IMR-90 (cell line): ENCODE results near the gene DNM2. TPM values are rescaled to one million over a fixed set of nuclear protein-coding genes. Genes with fewer than 3 reads are reported as not detected.
A peak's percentile ranks its signal among the peaks of the same experiment; 100 is the strongest.
"Not testable (repeated sequence)": the region's sequence is repeated elsewhere in the genome, so short reads cannot be mapped to it uniquely, and the experiment has no call there.

Experiments
- ATAC-seq: fragments of 200-7000 bp; cut with Tn5 transposase; 2 replicates; pipeline ENCODE4 v1.9.1; 2020; ENCODE audit warnings: low read depth, mild to moderate bottlenecking, moderate library complexity
- BruUV-seq: library from RNA; stranded (reverse); fragments of 400-500 nt; replicated peaks from 2 replicates; lab custom pipeline; 2021; lab: Mats Ljungman, UMichigan
- CTCF ChIA-PET: fragments of 300-600 bp; formaldehyde crosslinking; extraction: SDS; loops from one replicate; lab custom pipeline; 2021; ENCODE audit warnings: antibody characterized with exemption; lab: Yijun Ruan, JAX
- POLR2A ChIA-PET: fragments of 300-600 bp; sonication (Branson Sonifier 250); formaldehyde crosslinking; loops from one replicate; lab custom pipeline; 2022; ENCODE audit warnings: antibody characterized with exemption; ENCODE audit not compliant: unreplicated experiment; lab: Charles Lee
- DNase-seq: peaks from one replicate; pipeline ENCODE4 v3.0.0; 2013
- H2AFZ ChIP-seq: replicated peaks from 2 replicates; pipeline ENCODE3; 2013; ENCODE audit warnings: low read length, mild to moderate bottlenecking; ENCODE audit not compliant: poor library complexity
- H2AK5ac ChIP-seq: 2 replicates; pipeline ENCODE4 v1.6.1; 2013; ENCODE audit warnings: low read depth, low read length, inconsistent platforms
- H2AK9ac ChIP-seq: replicated peaks from 2 replicates; pipeline ENCODE3; 2013; ENCODE audit warnings: mild to moderate bottlenecking, low read depth, low read length, moderate library complexity; ENCODE audit not compliant: poor library complexity
- H2BK120ac ChIP-seq: 2 replicates; pipeline ENCODE4 v1.6.1; 2013; ENCODE audit warnings: low read depth, low read length, inconsistent platforms
- H2BK15ac ChIP-seq: 3 replicates; pipeline ENCODE4 v1.6.1; 2013; ENCODE audit warnings: low read depth, low read length, inconsistent platforms
- H2BK20ac ChIP-seq: 2 replicates; pipeline ENCODE4 v1.6.1; 2013; ENCODE audit warnings: low read depth, mild to moderate bottlenecking, inconsistent platforms, low read length, moderate library complexity
- H2BK5ac ChIP-seq: 2 replicates; pipeline ENCODE4 v1.6.1; 2013; ENCODE audit warnings: mild to moderate bottlenecking, low read depth, low read length, inconsistent platforms; ENCODE audit not compliant: poor library complexity, severe bottlenecking
- H3K14ac ChIP-seq: replicated peaks from 2 replicates; pipeline ENCODE4 v1.6.1; 2013; ENCODE audit warnings: low read depth, low read length, inconsistent platforms
- H3K18ac ChIP-seq: 2 replicates; pipeline ENCODE4 v1.6.1; 2013; ENCODE audit warnings: low read depth, low read length, control low read depth
- H3K23ac ChIP-seq: 2 replicates; pipeline ENCODE4 v1.6.1; 2013; ENCODE audit warnings: low read depth, low read length, inconsistent platforms
- H3K27ac ChIP-seq: 2 replicates; pipeline ENCODE4 v1.5.1; 2013; ENCODE audit warnings: mild to moderate bottlenecking, control low read depth, low read length; ENCODE audit not compliant: insufficient read depth
- H3K27me3 ChIP-seq: 2 replicates; pipeline ENCODE4 v1.6.1; 2013; ENCODE audit warnings: low read length; ENCODE audit not compliant: control insufficient read depth, insufficient read depth
- H3K36me3 ChIP-seq: 2 replicates; pipeline ENCODE4 v1.6.1; 2013; ENCODE audit warnings: low read length, mixed read lengths; ENCODE audit not compliant: control insufficient read depth, insufficient read depth
- H3K4ac ChIP-seq: 2 replicates; pipeline ENCODE4 v1.6.1; 2013; ENCODE audit warnings: low read depth, low read length, inconsistent platforms
- H3K4me1 ChIP-seq: 2 replicates; pipeline ENCODE4 v1.6.1; 2013; ENCODE audit warnings: low read length, mixed read lengths; ENCODE audit not compliant: control insufficient read depth, insufficient read depth
- H3K4me2 ChIP-seq: 2 replicates; pipeline ENCODE4 v1.6.1; 2013; ENCODE audit warnings: low read depth, mild to moderate bottlenecking, control low read depth, low read length, moderate library complexity
- H3K4me3 ChIP-seq: 2 replicates; pipeline ENCODE4 v1.5.1; 2013; ENCODE audit warnings: low read depth, mild to moderate bottlenecking, control low read depth, low read length, moderate library complexity; ENCODE audit not compliant: insufficient read depth
- H3K56ac ChIP-seq: 2 replicates; pipeline ENCODE4 v1.6.1; 2013; ENCODE audit warnings: low read length, inconsistent platforms; ENCODE audit not compliant: insufficient read depth; ENCODE audit errors: extremely low read depth
- H3K79me1 ChIP-seq, 2 experiments: 2 replicates each; pipeline ENCODE4 v1.6.1; 2013; ENCODE audit warnings: low read length in 2 of 2, inconsistent platforms in 1 of 2, low read depth in 1 of 2
- H3K9ac ChIP-seq: 2 replicates; pipeline ENCODE4 v1.6.1; 2013; ENCODE audit warnings: low read depth, low read length, control low read depth
- H3K9me1 ChIP-seq: 2 replicates; pipeline ENCODE4 v1.6.1; 2013; ENCODE audit warnings: low read length, inconsistent platforms; ENCODE audit not compliant: insufficient read depth
- H3K9me3 ChIP-seq: 2 replicates; pipeline ENCODE4 v1.6.1; 2013; ENCODE audit warnings: low read length; ENCODE audit not compliant: control insufficient read depth, insufficient read depth
- H4K20me1 ChIP-seq: 2 replicates; pipeline ENCODE4 v1.6.1; 2013; ENCODE audit warnings: low read length, inconsistent platforms; ENCODE audit not compliant: insufficient read depth
- H4K5ac ChIP-seq: 2 replicates; pipeline ENCODE4 v1.6.1; 2013; ENCODE audit warnings: mild to moderate bottlenecking, low read depth, low read length, control low read depth
- H4K8ac ChIP-seq, 2 experiments: 2 replicates each; pipeline ENCODE4 v1.6.1; 2013; ENCODE audit warnings: low read depth in 2 of 2, low read length in 2 of 2, control low read depth in 1 of 2, inconsistent platforms in 1 of 2
- H4K91ac ChIP-seq: 2 replicates; pipeline ENCODE4 v1.6.1; 2013; ENCODE audit warnings: low read depth, low read length, inconsistent platforms; ENCODE audit not compliant: insufficient read depth
- CEBPB ChIP-seq: IDR thresholded peaks from 2 replicates; pipeline ENCODE4 v1.6.1; 2012; ENCODE audit warnings: low read depth, low read length, improper control_type of control experiment
- MAFK ChIP-seq: IDR thresholded peaks from 2 replicates; pipeline ENCODE4 v1.6.1; 2012; ENCODE audit warnings: low read depth, low read length, improper control_type of control experiment
- RAD21 ChIP-seq: IDR thresholded peaks from 2 replicates; pipeline ENCODE4 v1.6.1; 2012; ENCODE audit warnings: low read length, improper control_type of control experiment
- RCOR1 ChIP-seq: IDR thresholded peaks from 2 replicates; pipeline ENCODE4 v1.6.1; 2012; ENCODE audit warnings: mild to moderate bottlenecking, low read length, improper control_type of control experiment; ENCODE audit not compliant: insufficient replicate concordance
- WGBS, 2 experiments: methylation state at CpG; one replicate each; pipeline versions ENCODE4 v1.1.5 to v1.1.7; 2013; ENCODE audit warnings: missing lambda C conversion rate in 2 of 2; ENCODE audit not compliant: insufficient read length in 1 of 2; ENCODE audit errors: extremely low coverage in 2 of 2; 5-methylcytosine and 5-hydroxymethylcytosine counted together
- dilution Hi-C: fragments of 300-500 bp; cut with HindIII; formaldehyde crosslinking; loops from one replicate; pipeline ENCODE4 v1.14.3; 2018; ENCODE audit warnings: low sequenced_read_pairs; ENCODE audit not compliant: unreplicated experiment
- in situ Hi-C: fragments of 300-500 bp; cut with MboI; formaldehyde crosslinking; loops from 3 replicates; pipeline ENCODE4 v1.14.3; 2019; ENCODE audit warnings: low sequenced_read_pairs, inconsistent platforms, mixed read lengths
- intact Hi-C: fragments of 100-400 bp; cut with micrococcal nuclease; formaldehyde crosslinking; loops from 2 replicates; pipeline ENCODE4 v1.10.0; 2022
- polyA plus RNA-seq, 3 experiments: library from polyadenylated mRNA; depleted of rRNA; stranded (reverse); fragments of >200 nt; gene quantifications; 2 replicates each; pipeline ENCODE4 v1.2.3, GENCODE V29; 2012; ENCODE audit warnings: low replicate concordance in 1 of 3
- total RNA-seq: library from RNA; depleted of rRNA; stranded (reverse); fragments of >200 nt; gene quantifications from 2 replicates; pipeline ENCODE4 v1.2.3, GENCODE V29; 2012

The DNM2 gene
- total and polyA plus RNA-seq, 2 of the 4 experiments (the other 2 are of a cell fraction): 55.6 to 74.2 TPM

DNA sequence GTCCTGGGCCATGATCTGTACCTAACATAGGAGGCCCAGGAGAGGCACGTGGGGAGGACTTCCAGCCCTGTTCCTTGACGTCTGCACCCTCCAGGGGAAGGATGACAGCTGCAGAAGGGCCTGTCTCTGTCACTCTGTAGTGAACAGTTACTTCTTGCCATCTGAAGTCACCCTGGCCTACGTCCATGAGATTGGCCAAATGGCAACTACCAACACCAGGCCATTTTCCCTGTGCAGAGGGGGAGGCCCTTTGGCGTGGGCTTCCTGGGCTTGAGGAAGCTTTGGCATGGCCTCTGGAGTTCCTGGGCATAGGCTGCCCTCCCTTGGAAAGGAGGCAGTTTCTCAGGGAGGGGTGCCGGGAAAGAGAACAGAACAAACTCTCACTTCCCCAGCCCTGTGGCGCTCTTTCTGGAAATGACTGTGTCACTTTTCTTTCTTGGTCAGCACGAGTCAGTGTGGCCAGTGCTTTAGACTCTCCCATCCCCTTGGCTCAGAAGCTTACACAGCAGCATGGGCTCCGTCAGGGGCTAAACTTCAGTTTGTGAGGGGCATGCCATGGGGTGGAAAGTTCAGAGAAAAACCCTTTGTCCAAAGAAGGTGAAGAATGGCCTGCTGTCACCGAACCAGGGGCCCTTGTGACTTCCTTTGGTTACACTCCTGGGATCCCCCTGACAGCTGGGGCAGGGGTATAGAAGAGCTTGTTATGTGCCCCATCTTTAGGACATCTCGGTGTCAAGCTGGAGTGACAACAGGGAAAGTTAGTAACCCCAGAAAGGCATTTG, 158.8 kb downstream of the DNM2 start:
- no peak overlapping the region for H4K5ac ChIP-seq
- H3K9me3 ChIP-seq: no peaks in the 10 kb centered on the region
- H3K23ac ChIP-seq: no peak overlapping the region
- no peak overlapping the region for H3K4ac ChIP-seq
- no peak for DNase-seq
- no peaks in the 10 kb centered on the region for H3K27me3 ChIP-seq
- TF ChIP-seq RAD21 (no peak), CEBPB (no peak), MAFK (no peak), RCOR1 (no peak)
- in situ Hi-C loops (no loop called here), intact Hi-C loops (no loop called here), dilution Hi-C loops (no loop called here)
- BruUV-seq: no TSS peak
- no peaks in the 10 kb centered on the region for H3K36me3 ChIP-seq
- no peak overlapping the region for H2AFZ ChIP-seq
- H3K4me1 ChIP-seq: peaks cover 3% of the 10 kb centered on the region; the same call in 1 of the 2 replicates
- peaks cover 30% of the 10 kb centered on the region for H3K9me1 ChIP-seq
- peaks cover 66% of the 10 kb centered on the region for H4K20me1 ChIP-seq
- no peak overlapping the region for H3K18ac ChIP-seq
- 82% methylated on average over 2 of the region's 10 CpGs; no CpG with 5 or more reads in 1 of the 2 experiments for WGBS, 2 experiments
- no peak overlapping the region for H2BK15ac ChIP-seq
- no peak for ATAC-seq
- H3K14ac ChIP-seq: no peak overlapping the region
- H3K27ac ChIP-seq: no peak overlapping the region
- H3K9ac ChIP-seq: no peak overlapping the region
- CTCF ChIA-PET: no interaction called here
- no peak overlapping the region for H3K56ac ChIP-seq
- peaks cover 36 to 92% of the 10 kb centered on the region in 2 experiments for H3K79me1 ChIP-seq
- no peak overlapping the region for H2BK5ac ChIP-seq
- H4K8ac ChIP-seq: peak overlapping the region in 1 of 2 experiments; percentile 10; a peak in 1 of 4 replicates
- no peak overlapping the region for H3K4me2 ChIP-seq
- peak overlapping the region; percentile 39; the same call in 1 of the 2 replicates for H2AK5ac ChIP-seq
- H2BK120ac ChIP-seq: no peak overlapping the region
- no peak overlapping the region for H4K91ac ChIP-seq
- no peak overlapping the region for H3K4me3 ChIP-seq
- H2AK9ac ChIP-seq: peak overlapping the region; percentile 35
- H2BK20ac ChIP-seq: no peak overlapping the region
- POLR2A ChIA-PET: no interaction called here

DNA sequence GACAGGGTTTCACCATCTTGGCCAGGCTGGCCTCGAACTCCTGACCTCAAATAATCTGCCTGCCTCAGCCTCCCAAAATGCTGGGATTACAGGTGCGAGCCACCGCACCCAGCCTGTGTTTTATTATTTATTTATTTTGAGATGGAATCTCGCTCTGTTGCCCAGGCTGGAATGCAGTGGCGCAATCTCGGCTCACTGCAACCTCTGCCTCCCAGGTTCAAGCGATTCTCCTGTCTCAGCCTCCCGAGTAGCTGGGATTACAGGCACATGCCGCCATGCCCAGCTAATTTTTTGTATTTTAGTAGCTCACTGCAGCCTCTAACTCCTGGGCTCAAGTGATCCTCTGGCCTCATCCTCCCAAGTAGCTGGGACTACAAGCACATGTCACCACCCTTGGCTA, 159.7 kb downstream of the DNM2 start:
- H2AK9ac ChIP-seq, H3K36me3 ChIP-seq, H2BK120ac ChIP-seq, H3K23ac ChIP-seq, H3K9ac ChIP-seq, BruUV-seq, H3K4me2 ChIP-seq, ATAC-seq, H2AK5ac ChIP-seq, H2BK5ac ChIP-seq, in situ Hi-C loops, H3K4ac ChIP-seq, H4K5ac ChIP-seq, H4K8ac ChIP-seq, intact Hi-C loops, H3K9me3 ChIP-seq, H3K4me3 ChIP-seq, H3K18ac ChIP-seq, DNase-seq, H3K14ac ChIP-seq, H4K91ac ChIP-seq, POLR2A ChIA-PET, H2BK20ac ChIP-seq, H3K27me3 ChIP-seq, H3K56ac ChIP-seq, H3K4me1 ChIP-seq, H2AFZ ChIP-seq, H2BK15ac ChIP-seq, dilution Hi-C loops, H3K27ac ChIP-seq: not testable (repeated sequence)
- Histone ChIP-seq H3K9me1 (peaks cover 34% of the 10 kb centered on the region), H3K79me1 (peaks cover 32 to 94% of the 10 kb centered on the region in 2 experiments), H4K20me1 (peaks cover 73% of the 10 kb centered on the region)
- CTCF ChIA-PET: interaction anchor here (1.2 kb wide), 1 partner anchor 13 kb away, joined by 3 read pairs; no protein-coding TSS in a partner anchor
- 100% methylated on average over 1 of the region's 9 CpGs; no CpG with 5 or more reads in 1 of the 2 experiments for WGBS, 2 experiments
